Measurements from ENCODE around the gene CTNNBIP1. TPM values are rescaled to one million over a fixed set of nuclear protein-coding genes. Genes with fewer than 3 reads are reported as not detected.

CTNNBIP1 gene
- total and polyA plus RNA-seq, 2 of the 8 experiments (the other 6 are each of a cell fraction or from before 2014, with no cell fraction given): 40.9 to 46.6 TPM

- H4K8ac ChIP-seq (ENCODE audit: extremely low read depth, insufficient read depth, low read length): no peak overlapping the region
- H3K18ac ChIP-seq (ENCODE audit: extremely low read depth, low read length): no peak overlapping the region
- FAIRE-seq (no peak), DNase-seq (ENCODE audit: low read depth in 1 of 2, low spot score in 2 of 2) (no peak)
- H2AK5ac ChIP-seq (ENCODE audit: low read depth, low read length): no peak overlapping the region
- H3K27me3 ChIP-seq (replicated peaks in 1 of 4; ENCODE audit: control insufficient read depth in 3 of 4, extremely low read depth in 1 of 4, insufficient read depth in 3 of 4, low read length in 3 of 4): no peaks in the 10 kb centered on the region
- H2BK15ac ChIP-seq (ENCODE audit: low read length): no peak overlapping the region
- no peak overlapping the region for H3K23ac ChIP-seq (ENCODE audit: insufficient read length)
- no peak overlapping the region for H3K4me2 ChIP-seq (ENCODE audit: insufficient read depth in 1 of 2, low read depth in 2 of 2, low read length in 2 of 2)
- H3K9me3 ChIP-seq (ENCODE audit: insufficient read depth in 2 of 2, low read depth in 1 of 2, low read length in 1 of 2): no peaks in the 10 kb centered on the region
- no peaks in the 10 kb centered on the region for H4K20me1 ChIP-seq (replicated peaks in 1 of 2; ENCODE audit: control insufficient read depth in 1 of 2, insufficient read depth in 2 of 2, low read length in 2 of 2)
- H3K4me3 ChIP-seq (ENCODE audit: extremely low read depth in 1 of 4, insufficient read depth in 2 of 4, low read depth in 3 of 4, low read length in 4 of 4): no peak overlapping the region
- H3K4me1 ChIP-seq (replicated peaks in 1 of 4; ENCODE audit: control insufficient read depth in 3 of 4, insufficient read depth in 4 of 4, low read length in 3 of 4): peaks cover 0 to 8% (median 6%) of the 10 kb centered on the region in 4 experiments; a peak in 6 of 7 replicates
- H2BK12ac ChIP-seq (ENCODE audit: low read depth, low read length): no peak overlapping the region
- no peak overlapping the region for H3K9ac ChIP-seq (replicated peaks in 1 of 4; ENCODE audit: extremely low read depth in 1 of 4, low read depth in 3 of 4, low read length in 3 of 4)
- ChIA-PET POLR2A (ENCODE audit: partially characterized antibody) (interaction anchor here (0.6 to 2.2 kb wide), 5 partner anchors 10 to 70 kb away, joined by 3 to 7 read pairs (median 4); partner anchors contain the start of genes LZIC and NMNAT1), CTCF (ENCODE audit: partially characterized antibody) (interaction anchor here (0.5 to 17.3 kb wide), 22 partner anchors 11 to 557 kb away, joined by 3 to 312 read pairs (median 4); partner anchors contain the start of genes CENPS, LZIC and NMNAT1)
- no peak overlapping the region for H4K91ac ChIP-seq (replicated peaks; ENCODE audit: insufficient read length, low read length)
- no peak overlapping the region for H2BK5ac ChIP-seq (ENCODE audit: low read depth, low read length)
- H3K14ac ChIP-seq (ENCODE audit: insufficient read length): no peak overlapping the region
- H3K23me2 ChIP-seq (ENCODE audit: low read depth, low read length): no peaks in the 10 kb centered on the region; the same call in 1 of the 2 replicates
- no peak overlapping the region for H2BK120ac ChIP-seq (replicated peaks; ENCODE audit: low read depth, low read length)
- no peak overlapping the region for H2BK20ac ChIP-seq (ENCODE audit: low read length)
- no peak overlapping the region for H4K5ac ChIP-seq (ENCODE audit: insufficient read length, low read depth, low read length)
- no peak overlapping the region for H3K4ac ChIP-seq (replicated peaks; ENCODE audit: insufficient read length, low read depth, low read length)
- no peaks in the 10 kb centered on the region for H3K79me2 ChIP-seq (ENCODE audit: control insufficient read depth in 1 of 2, insufficient read depth in 2 of 2, low read length in 2 of 2)
- no peak overlapping the region for H2AFZ ChIP-seq (ENCODE audit: low read length)
- H3K79me1 ChIP-seq (ENCODE audit: low read depth, low read length): no peaks in the 10 kb centered on the region; the same call in 1 of the 2 replicates
- H3K36me3 ChIP-seq (ENCODE audit: control insufficient read depth in 2 of 4, insufficient read depth in 4 of 4, low read length in 3 of 4): no peaks in the 10 kb centered on the region; a peak in 1 of 8 replicates
- WGBS, 2 experiments (ENCODE audit: extremely low coverage in 1 of 2, insufficient coverage in 1 of 2, insufficient read length in 1 of 2, insufficient replicate concordance in 2 of 2, low coverage in 1 of 2, low lambda C conversion rate in 2 of 2, missing lambda C conversion rate in 1 of 2): 95% methylated on average over 5 of the region's 5 CpGs; no CpG with 5 or more reads in 1 of the 2 experiments
- no peak overlapping the region for H3K27ac ChIP-seq (ENCODE audit: low read depth, low read length)
- H3K56ac ChIP-seq (replicated peaks; ENCODE audit: insufficient read length, low read depth, low read length): no peak overlapping the region
- TF ChIP-seq TAF7 (optimal IDR thresholded peaks at IDR 0.05; ENCODE audit: borderline replicate concordance, low read depth, low read length) (no peak), POLR2AphosphoS5 (IDR thresholded peaks at IDR 0.05; ENCODE audit: low read depth, low read length) (no peak), PHF8 (conservative IDR thresholded peaks at IDR 0.05; ENCODE audit: low read depth, low read length) (no peak), EP300 (IDR thresholded peaks at IDR 0.05; ENCODE audit: borderline replicate concordance in 1 of 2, low read depth in 2 of 2, low read length in 2 of 2) (no peak), TEAD4 (IDR thresholded peaks at IDR 0.05; ENCODE audit: low read depth, low read length) (no peak), SP2 (IDR thresholded peaks at IDR 0.05; ENCODE audit: low read length) (no peak), HDAC6 (IDR thresholded peaks at IDR 0.05; ENCODE audit: low read depth, low read length) (no peak), SIX5 (IDR thresholded peaks at IDR 0.05; ENCODE audit: low read depth, low read length) (no peak), KDM5A (IDR thresholded peaks at IDR 0.05; ENCODE audit: low read length) (no peak), SIN3A (conservative IDR thresholded peaks at IDR 0.05 in 1 of 2, IDR thresholded peaks at IDR 0.05 in 1 of 2; ENCODE audit: low read depth in 1 of 2, low read length in 2 of 2) (no peak), TAF1 (IDR thresholded peaks at IDR 0.05; ENCODE audit: low read depth, low read length) (no peak), SAP30 (IDR thresholded peaks at IDR 0.05; ENCODE audit: insufficient read depth, insufficient replicate concordance, low read length) (no peak), KDM4A (IDR thresholded peaks at IDR 0.05; ENCODE audit: low read depth, low read length, severe bottlenecking) (no peak)
Measured at GRCh38 chr1:9873385-9873784, 36.7 kb downstream of the CTNNBIP1 start.
